ENCODE measurements around the gene GABBR1. TPM values are rescaled to one million over a fixed set of nuclear protein-coding genes. Genes with fewer than 3 reads are reported as not detected.

The GABBR1 gene
- total RNA-seq, 1 donor from 2014 or later, result 120 TPM

DNA sequence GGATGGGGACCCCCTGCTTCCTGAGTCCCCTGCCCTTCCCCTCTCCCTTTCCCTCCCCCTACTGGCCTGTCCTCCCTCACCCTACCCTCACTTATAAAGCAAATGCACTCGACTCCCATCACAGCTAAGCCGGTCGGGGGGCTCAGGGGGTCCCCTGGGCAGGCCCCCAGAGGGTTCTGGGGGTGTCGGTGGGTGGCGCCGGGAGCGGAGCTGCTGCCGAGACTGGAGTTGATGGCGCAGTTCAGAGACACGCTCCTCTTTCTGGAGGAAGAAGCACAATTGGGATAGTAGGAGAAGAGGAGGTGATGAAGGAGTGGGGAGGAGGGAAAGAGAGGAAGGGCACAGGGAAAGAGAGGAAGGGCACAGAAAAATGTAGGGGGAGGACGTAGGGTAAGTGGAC is 29.5 kb downstream of the GABBR1 start:
- Mint-ChIP-seq H3K9me3 (ENCODE audit: low read depth) (no peaks in the 10 kb centered on the region), H3K27ac (no peak overlapping the region), H3K36me3 (ENCODE audit: insufficient read depth) (peaks cover 23% of the 10 kb centered on the region), H3K4me3 (ENCODE audit: low read depth) (no peak overlapping the region), H3K27me3 (no peaks in the 10 kb centered on the region), H3K4me1 (ENCODE audit: low read depth) (no peaks in the 10 kb centered on the region)
- DNase-seq (ENCODE audit: low spot score, unreplicated experiment), result no peak
- TF ChIP-seq CTCF (IDR thresholded peaks at IDR 0.05; ENCODE audit: unreplicated experiment), result no peak

- Mint-ChIP-seq H3K4me3 (ENCODE audit: low read depth) (no peak overlapping the region), H3K4me1 (ENCODE audit: low read depth) (no peaks in the 10 kb centered on the region), H3K36me3 (ENCODE audit: insufficient read depth) (peaks cover 19% of the 10 kb centered on the region), H3K9me3 (ENCODE audit: low read depth) (no peaks in the 10 kb centered on the region), H3K27ac (no peak overlapping the region), H3K27me3 (no peaks in the 10 kb centered on the region)
- TF ChIP-seq CTCF (IDR thresholded peaks at IDR 0.05; ENCODE audit: unreplicated experiment), result peak; percentile 49
- DNase-seq (ENCODE audit: low spot score, unreplicated experiment), result no peak
Measured at GRCh38 chr6:29602564-29603361, 30.2 kb downstream of the GABBR1 start.

DNA sequence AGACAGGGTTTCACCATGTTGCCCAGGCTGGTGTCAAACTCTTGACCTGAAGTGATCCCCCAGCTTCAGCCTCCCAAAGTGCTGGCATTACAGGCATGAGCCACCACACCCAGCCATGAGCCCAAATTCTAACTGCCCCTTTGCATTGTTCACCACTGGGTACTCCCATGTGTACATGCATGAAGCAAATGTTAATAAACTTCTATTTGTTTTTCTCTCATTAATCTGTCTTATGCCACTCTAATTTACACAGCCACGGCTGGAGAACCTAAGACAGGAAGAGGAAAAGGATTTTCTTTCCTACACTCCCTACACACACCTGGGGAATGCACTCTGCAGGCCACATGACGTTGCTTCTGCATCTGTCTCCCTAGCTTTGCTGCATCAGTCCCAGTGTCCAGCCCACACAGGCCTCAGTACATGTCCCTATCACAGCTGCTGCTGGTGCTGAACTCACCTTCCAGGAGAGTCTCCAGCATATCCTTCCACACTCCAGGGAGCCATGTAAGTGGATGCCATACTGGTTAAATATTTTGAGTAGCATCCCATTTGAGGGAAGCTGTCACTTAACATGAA is 34.7 kb downstream of the GABBR1 start:
- Mint-ChIP-seq H3K4me3 (ENCODE audit: low read depth) (no peak overlapping the region), H3K9me3 (ENCODE audit: low read depth) (no peaks in the 10 kb centered on the region), H3K27ac (no peak overlapping the region), H3K36me3 (ENCODE audit: insufficient read depth) (peaks cover 4% of the 10 kb centered on the region), H3K4me1 (ENCODE audit: low read depth) (no peaks in the 10 kb centered on the region), H3K27me3 (no peaks in the 10 kb centered on the region)
- TF ChIP-seq CTCF (IDR thresholded peaks at IDR 0.05; ENCODE audit: unreplicated experiment), result no peak
- DNase-seq (ENCODE audit: low spot score, unreplicated experiment), result no peak

- no peak for TF ChIP-seq CTCF (IDR thresholded peaks at IDR 0.05; ENCODE audit: unreplicated experiment)
- Mint-ChIP-seq H3K4me3 (ENCODE audit: low read depth) (no peak overlapping the region), H3K36me3 (ENCODE audit: insufficient read depth) (peaks cover 2% of the 10 kb centered on the region), H3K27ac (no peak overlapping the region), H3K4me1 (ENCODE audit: low read depth) (no peaks in the 10 kb centered on the region), H3K27me3 (no peaks in the 10 kb centered on the region), H3K9me3 (ENCODE audit: low read depth) (no peaks in the 10 kb centered on the region)
- DNase-seq (ENCODE audit: low spot score, unreplicated experiment), result no peak
Measured at GRCh38 chr6:29597184-29597583, 35.8 kb downstream of the GABBR1 start.

DNA sequence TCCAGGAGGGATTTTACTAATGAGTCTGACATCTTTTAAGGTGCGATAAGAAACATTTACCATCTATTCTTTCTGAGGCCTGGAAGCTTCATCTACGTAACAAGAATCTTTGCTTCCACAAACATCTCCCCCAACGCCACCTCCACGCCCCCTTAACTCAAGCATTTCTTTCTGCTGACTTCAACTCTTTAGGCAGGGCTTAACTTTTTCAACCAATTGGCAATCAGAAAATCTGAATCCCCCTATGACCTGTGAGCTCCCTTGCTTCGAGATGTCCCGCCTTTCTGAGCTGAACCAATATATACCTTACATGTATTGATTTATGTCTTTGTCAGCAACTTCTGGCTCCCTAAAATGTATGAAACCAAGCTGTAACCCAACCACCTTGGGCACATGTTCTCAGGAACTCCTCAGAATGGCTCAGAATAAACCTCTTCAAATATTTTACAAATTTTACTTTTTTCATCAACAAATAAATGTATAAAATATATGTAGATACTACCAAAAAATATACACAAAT is 36.5 kb downstream of the GABBR1 start:
- Mint-ChIP-seq H3K36me3 (ENCODE audit: insufficient read depth) (no peaks in the 10 kb centered on the region), H3K9me3 (ENCODE audit: low read depth) (no peaks in the 10 kb centered on the region), H3K27me3 (peaks cover under 1% of the 10 kb centered on the region), H3K27ac (no peak overlapping the region), H3K4me1 (ENCODE audit: low read depth) (no peaks in the 10 kb centered on the region), H3K4me3 (ENCODE audit: low read depth) (no peak overlapping the region)
- no peak for TF ChIP-seq CTCF (IDR thresholded peaks at IDR 0.05; ENCODE audit: unreplicated experiment)
- DNase-seq (ENCODE audit: low spot score, unreplicated experiment), result no peak
